GM23338 (cell line): ENCODE results near the gene CCDC102A. TPM values are rescaled to one million over a fixed set of nuclear protein-coding genes. Genes with fewer than 3 reads are reported as not detected.

ENCODE experiments used
- ATAC-seq: fragments of 200-7000 bp; cut with Tn5 transposase; 3 replicates; pipeline ENCODE4 v1.9.1; 2020
- DNase-seq: peaks from one replicate; pipeline ENCODE4 v3.0.0-alpha.2; 2015; ENCODE audit warnings: low spot score
- H2AFZ ChIP-seq: fragments of 200-600 bp; sonication (generic); 2 replicates; pipeline ENCODE4 v1.8.0; 2016; ENCODE audit warnings: antibody characterized with exemption, mild to moderate bottlenecking, moderate library complexity
- H3F3A ChIP-seq: fragments of 200-600 bp; sonication (generic); replicated peaks from 2 replicates; pipeline ENCODE4 v1.8.0; 2017; ENCODE audit warnings: antibody characterized with exemption, mixed run types, low read depth
- H3K27ac ChIP-seq: fragments of 200-600 bp; sonication (generic); 2 replicates; pipeline ENCODE4 v1.6.1; 2016; ENCODE audit warnings: low read depth
- H3K27me3 ChIP-seq: fragments of 200-600 bp; sonication (generic); 2 replicates; pipeline ENCODE4 v1.8.0; 2016; ENCODE audit warnings: mild to moderate bottlenecking, mixed run types, moderate library complexity; ENCODE audit not compliant: insufficient read depth
- H3K36me3 ChIP-seq: fragments of 200-600 bp; sonication (generic); 2 replicates; pipeline ENCODE4 v1.8.0; 2016; ENCODE audit warnings: mild to moderate bottlenecking; ENCODE audit not compliant: insufficient read depth
- H3K4me1 ChIP-seq: fragments of 200-600 bp; sonication (generic); 2 replicates; pipeline ENCODE4 v1.8.0; 2016; ENCODE audit warnings: mild to moderate bottlenecking, moderate library complexity; ENCODE audit not compliant: insufficient read depth
- H3K4me2 ChIP-seq: fragments of 200-600 bp; sonication (generic); 2 replicates; pipeline ENCODE4 v1.7.1; 2017; ENCODE audit warnings: mixed run types
- H3K4me3 ChIP-seq: fragments of 200-600 bp; sonication (generic); 2 replicates; pipeline ENCODE4 v1.6.1; 2016; ENCODE audit warnings: mixed run types
- H3K79me2 ChIP-seq: fragments of 200-600 bp; sonication (generic); replicated peaks from 2 replicates; pipeline ENCODE4 v1.8.0; 2017; ENCODE audit warnings: mild to moderate bottlenecking; ENCODE audit not compliant: insufficient read depth
- H3K9me2 ChIP-seq: fragments of 200-600 bp; sonication (generic); 2 replicates; pipeline ENCODE4 v1.8.0; 2017; ENCODE audit not compliant: insufficient read depth
- H4K20me1 ChIP-seq: fragments of 200-600 bp; sonication (generic); replicated peaks from 2 replicates; pipeline ENCODE4 v1.8.0; 2017; ENCODE audit warnings: mild to moderate bottlenecking; ENCODE audit not compliant: insufficient read depth
- H3K27ac Mint-ChIP-seq: 2 replicates; pipeline ENCODE4 v1.8.0; 2020; ENCODE audit warnings: inconsistent platforms, mild to moderate bottlenecking, moderate library complexity, mixed read lengths
- H3K27me3 Mint-ChIP-seq: 3 replicates; pipeline ENCODE4 v1.8.0; 2022; ENCODE audit warnings: low read depth, mild to moderate bottlenecking, moderate library complexity, mixed read lengths, inconsistent platforms; ENCODE audit not compliant: insufficient read depth, poor library complexity
- H3K36me3 Mint-ChIP-seq: 3 replicates; pipeline ENCODE4 v1.8.0; 2021; ENCODE audit warnings: low read depth, mild to moderate bottlenecking, inconsistent platforms, moderate library complexity, mixed read lengths
- H3K4me1 Mint-ChIP-seq: 3 replicates; pipeline ENCODE4 v1.8.0; 2020; ENCODE audit warnings: mild to moderate bottlenecking, inconsistent platforms, mixed read lengths
- H3K4me3 Mint-ChIP-seq: 3 replicates; pipeline ENCODE4 v1.8.0; 2021; ENCODE audit warnings: moderate library complexity, mild to moderate bottlenecking, inconsistent platforms, mixed read lengths
- H3K9me3 Mint-ChIP-seq: 3 replicates; pipeline ENCODE4 v1.8.0; 2020; ENCODE audit warnings: moderate library complexity, mild to moderate bottlenecking, inconsistent platforms, mixed read lengths
- CREB1 ChIP-seq: fragments of 250-450 bp; sonication (Bioruptor Pico); IDR thresholded peaks from 2 replicates; pipeline ENCODE4 v1.5.0; 2020; ENCODE audit warnings: low read depth, mild to moderate bottlenecking, moderate library complexity
- CTCF ChIP-seq, 2 experiments: fragments of 200-600 bp in 1 of 2; sonication (generic) in 1 of 2; conservative IDR thresholded peaks; 2 replicates each; pipeline versions ENCODE4 v1.5.1 to v1.6.1; 2016 to 2017; ENCODE audit warnings: antibody characterized with exemption in 2 of 2, low read depth in 2 of 2, mild to moderate bottlenecking in 2 of 2, moderate library complexity in 1 of 2
- ETS1 ChIP-seq: IDR thresholded peaks from 2 replicates; pipeline ENCODE4 v1.6.1; 2016; ENCODE audit warnings: antibody characterized with exemption
- EZH2 ChIP-seq: fragments of 200-600 bp; sonication (generic); IDR thresholded peaks from one replicate; pipeline ENCODE4 v1.8.0; 2017; ENCODE audit warnings: antibody characterized with exemption, mild to moderate bottlenecking, low read depth; ENCODE audit not compliant: unreplicated experiment
- EZH2phosphoT487 ChIP-seq: fragments of 200-600 bp; sonication (generic); IDR thresholded peaks from one replicate; pipeline ENCODE4 v1.8.1; 2018; ENCODE audit warnings: antibody characterized with exemption; ENCODE audit not compliant: unreplicated experiment
- JUNB ChIP-seq: IDR thresholded peaks from one replicate; pipeline ENCODE4 v1.6.1; 2016; ENCODE audit warnings: antibody characterized with exemption; ENCODE audit not compliant: unreplicated experiment
- NANOG ChIP-seq: IDR thresholded peaks from 2 replicates; pipeline ENCODE4 v1.6.1; 2016; ENCODE audit warnings: antibody characterized with exemption, borderline replicate concordance
- REST ChIP-seq: IDR thresholded peaks from one replicate; pipeline ENCODE4 v1.6.1; 2018; ENCODE audit warnings: antibody characterized with exemption; ENCODE audit not compliant: unreplicated experiment
- STAT1 ChIP-seq: IDR thresholded peaks from one replicate; pipeline ENCODE4 v1.6.1; 2016; ENCODE audit warnings: antibody characterized with exemption; ENCODE audit not compliant: unreplicated experiment
- ZNF331 ChIP-seq: fragments of 250-450 bp; sonication (Bioruptor Pico); IDR thresholded peaks from 2 replicates; pipeline ENCODE4 v1.5.0; 2020; ENCODE audit warnings: low read depth, mild to moderate bottlenecking, moderate library complexity
- polyA plus RNA-seq: library from polyadenylated mRNA; unstranded; fragments of >200 nt; fragmentation: Nextera tagmentation; extraction: Ambion mirVana; gene quantifications from 2 replicates; pipeline ENCODE4 v1.2.1, GENCODE V29; 2016
- total RNA-seq: library from RNA; depleted of rRNA; stranded (reverse); fragments of >200 nt; shearing (Covaris generic); gene quantifications from 2 replicates; pipeline ENCODE4 v1.2.3, GENCODE V29; 2014

Gene CCDC102A
- total and polyA plus RNA-seq, 2 experiments from 2014 or later, result 2.0 to 5.2 TPM

GRCh38 chr16:57526498-57526897 is 9.9 kb downstream of the CCDC102A start (continued):
- no peak for TF ChIP-seq STAT1
- TF ChIP-seq CTCF (conservative IDR thresholded peaks at IDR 0.05; ENCODE audit: low read depth in 2 of 2), result no peak
- TF ChIP-seq ZNF331, result no peak
- TF ChIP-seq REST, result no peak

DNA sequence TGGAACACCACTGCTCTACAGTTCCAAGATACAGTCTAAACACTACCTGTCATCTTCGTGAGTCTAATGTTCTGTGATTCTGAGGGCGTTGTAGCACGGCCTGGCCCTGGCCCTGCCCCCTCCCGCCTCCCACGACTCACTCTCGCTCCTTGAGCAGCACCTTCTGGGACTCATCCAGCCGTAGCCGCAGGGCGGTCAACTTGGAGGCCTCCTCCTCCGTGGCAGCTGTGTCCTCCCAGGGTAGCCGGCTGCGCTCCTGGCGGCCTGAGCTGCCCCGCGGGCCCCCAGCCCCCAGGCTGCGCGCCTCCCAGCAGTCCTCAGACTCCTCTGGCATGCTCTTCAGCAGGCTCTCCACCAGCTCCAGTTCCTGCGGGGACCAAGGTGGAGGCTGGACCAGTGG is 10.6 kb downstream of the CCDC102A start:
- Histone ChIP-seq H2AFZ (no peak overlapping the region), H4K20me1 (no peaks in the 10 kb centered on the region; the same call in 1 of the 2 replicates), H3K4me1 (peaks cover 19% of the 10 kb centered on the region), H3K27me3 (peaks cover 12% of the 10 kb centered on the region), H3K79me2 (0 out of 2 replicates have a peak, but pooled peaks cover under 1% of the 10 kb centered on the region), H3F3A (peaks cover 15% of the 10 kb centered on the region; the same call in 1 of the 2 replicates), H3K9me2 (no peaks in the 10 kb centered on the region), H3K4me3 (no peak overlapping the region), H3K4me2 (no peak overlapping the region), H3K27ac (no peak overlapping the region), H3K36me3 (no peaks in the 10 kb centered on the region)
- peaks cover 26% of the 10 kb centered on the region for H3K4me1 Mint-ChIP-seq
- no peak overlapping the region for H3K4me3 Mint-ChIP-seq
- DNase-seq (no peak), ATAC-seq (no peak)
- H3K36me3 Mint-ChIP-seq, result peaks cover 6% of the 10 kb centered on the region; the same call in 1 of the 3 replicates
- no peak overlapping the region for H3K27ac Mint-ChIP-seq
- peaks cover 3% of the 10 kb centered on the region; the same call in 1 of the 3 replicates for H3K9me3 Mint-ChIP-seq
- peaks cover 30% of the 10 kb centered on the region for H3K27me3 Mint-ChIP-seq
- TF ChIP-seq JUNB (no peak), EZH2 (no peak), STAT1 (no peak), ETS1 (no peak), CTCF (conservative IDR thresholded peaks at IDR 0.05; ENCODE audit: low read depth in 2 of 2) (no peak), CREB1 (CRISPR knock-in tag) (no peak), REST (no peak), EZH2phosphoT487 (no peak), NANOG (no peak), ZNF331 (no peak)
